K562 (cell line): ENCODE data around the gene COX4I2. TPM values are rescaled to one million over a fixed set of nuclear protein-coding genes. Genes with fewer than 3 reads are reported as not detected.

ENCODE experiments used
- BRD4 ChIP-seq: fragments of 200-600 bp; sonication (generic); IDR thresholded peaks from 2 replicates; pipeline ENCODE4 v1.6.1; 2017; ENCODE audit warnings: inconsistent platforms
- COPS2 ChIP-seq: fragments of 450-650 bp; conservative IDR thresholded peaks from 2 replicates; pipeline ENCODE4 v1.6.1; 2016; ENCODE audit warnings: mild to moderate bottlenecking, moderate library complexity
- CREB5 ChIP-seq: fragments of 250-450 bp; sonication (Bioruptor Pico); IDR thresholded peaks from 2 replicates; pipeline ENCODE4 v1.5.0; 2020; ENCODE audit warnings: mild to moderate bottlenecking
- CREM ChIP-seq: IDR thresholded peaks from 2 replicates; pipeline ENCODE4 v1.6.1; 2014; ENCODE audit warnings: antibody characterized with exemption, low read depth
- DDX20 ChIP-seq: fragments of 450-650 bp; IDR thresholded peaks from 2 replicates; pipeline ENCODE4 v1.6.1; 2016; ENCODE audit warnings: missing genetic modification characterization, low read depth, mild to moderate bottlenecking, missing compliant biosample characterization, moderate library complexity
- ELF4 ChIP-seq: fragments of 450-650 bp; formaldehyde crosslinking; IDR thresholded peaks from 2 replicates; pipeline ENCODE4 v1.4.0; 2022; ENCODE audit warnings: missing genetic modification characterization
- FIP1L1 ChIP-seq: fragments of 200-400 bp; formaldehyde crosslinking; IDR thresholded peaks from 2 replicates; pipeline ENCODE4 v1.6.1; 2018; ENCODE audit warnings: mild to moderate bottlenecking, low read depth, low read length; ENCODE audit not compliant: poor library complexity, severe bottlenecking
- FOXP4 ChIP-seq: sonication (generic); formaldehyde crosslinking; IDR thresholded peaks from 2 replicates; pipeline ENCODE4 v1.8.0; 2022; ENCODE audit warnings: mild to moderate bottlenecking, missing genetic modification reagents, borderline replicate concordance
- HDAC2 ChIP-seq: fragments of 450-650 bp; IDR thresholded peaks from 2 replicates; pipeline ENCODE4 v1.6.1; 2016; ENCODE audit warnings: mild to moderate bottlenecking
- NFATC3 ChIP-seq: fragments of 450-650 bp; IDR thresholded peaks from 2 replicates; pipeline ENCODE4 v1.6.1; 2017; ENCODE audit warnings: mild to moderate bottlenecking
- POLR3G ChIP-seq: IDR thresholded peaks from 2 replicates; pipeline ENCODE4 v1.6.1; 2011; ENCODE audit not compliant: insufficient read length, insufficient replicate concordance; ENCODE audit errors: extremely low read depth
- SMC3 ChIP-seq: conservative IDR thresholded peaks from 2 replicates; pipeline ENCODE4 v1.6.1; 2011; ENCODE audit warnings: low read depth, low read length, improper control_type of control experiment; ENCODE audit not compliant: insufficient read depth
- TBL1XR1 ChIP-seq, 2 experiments: IDR thresholded peaks; 2 replicates each; pipeline ENCODE4 v1.6.1; 2012; ENCODE audit warnings: improper control_type of control experiment in 2 of 2, low read length in 2 of 2, mild to moderate bottlenecking in 1 of 2
- TCF7L2 ChIP-seq: fragments of 150-350 bp; IDR thresholded peaks from 2 replicates; pipeline ENCODE4 v1.6.1; 2016; ENCODE audit warnings: low read depth, mild to moderate bottlenecking, low read length, moderate library complexity
- ZNF197 ChIP-seq: fragments of 200-800 bp; sonication (Bioruptor generic); IDR thresholded peaks from 2 replicates; pipeline ENCODE4 v1.6.1; 2016; ENCODE audit warnings: low read depth, missing genetic modification characterization, missing compliant biosample characterization
- ZNF311 ChIP-seq: fragments of 250-450 bp; sonication (Bioruptor Pico); IDR thresholded peaks from 2 replicates; pipeline ENCODE4 v1.4.0; 2020; ENCODE audit warnings: mild to moderate bottlenecking, moderate library complexity
- polyA plus RNA-seq, 8 experiments: library from polyadenylated mRNA; depleted of rRNA in 4 of 8; stranded (reverse) in 5 of 8; unstranded in 3 of 8; fragments of >200 nt; fragmentation: Nextera tagmentation in 2 of 8; fragmentation: Illumina TruSeq in 1 of 8; extraction: Ambion mirVana in 2 of 8; extraction: Trizol in 1 of 8; gene quantifications; 2 replicates each; pipeline versions ENCODE4 v1.2.1 to v1.2.3, GENCODE V29; 2011 to 2014; ENCODE audit warnings: inconsistent platforms in 1 of 8, missing spikeins in 1 of 8
- total RNA-seq, 7 experiments: library from RNA; depleted of rRNA in 6 of 7; stranded (reverse); fragments of >200 nt in 6 of 7; fragmentation: Illumina TruSeq in 2 of 7; extraction: Trizol in 2 of 7; gene quantifications; 2 replicates each; pipeline versions ENCODE4 v1.2.1 to v1.2.3, GENCODE V29; 2011 to 2021; ENCODE audit warnings: low replicate concordance in 1 of 7
- TF ChIP-seq, protein P1 (sequence below): fragments of 250-450 bp; sonication (Bioruptor Pico); IDR thresholded peaks from 2 replicates; pipeline ENCODE4 v1.5.0; 2021
- TF ChIP-seq, protein P2 (sequence below): sonication (generic); formaldehyde crosslinking; IDR thresholded peaks from 2 replicates; pipeline ENCODE4 v1.8.0; 2023; ENCODE audit warnings: mild to moderate bottlenecking, missing genetic modification reagents
- TF ChIP-seq, protein P3 (sequence below): fragments of 250-450 bp; sonication (Bioruptor Pico); IDR thresholded peaks from 2 replicates; pipeline ENCODE4 v1.4.0; 2020; ENCODE audit warnings: borderline replicate concordance

COX4I2 gene
- total and polyA plus RNA-seq, 9 of the 15 experiments (the other 6 are each of a cell fraction or from before 2014, with no cell fraction given): not detected

GRCh38 chr20:31673943-31674463 lies 36.3 kb downstream of the COX4I2 start (continued):
- TF ChIP-seq FOXP4 (CRISPR knock-in tag) (no peak), HDAC2 (peak; percentile 79), CREB5 (no peak), FIP1L1 (no peak), ELF4 (CRISPR knock-in tag) (no peak), COPS2 (no peak), SMC3 (no peak), TBL1XR1 (IDR thresholded peaks at IDR 0.05; ENCODE audit: low read length in 2 of 2) (peak in 1 of 2 experiments; percentile 59; a peak in 1 of 4 replicates), ZNF311 (CRISPR knock-in tag) (peak; percentile 85), POLR3G (no peak), NFATC3 (no peak), DDX20 (peak; percentile 73; the same call in 1 of the 2 replicates), ZNF197 (CRISPR knock-in tag) (peak; percentile 32; the same call in 1 of the 2 replicates), CREM (peak; percentile 43; the same call in 1 of the 2 replicates), BRD4 (no peak), TCF7L2 (no peak)
- TF ChIP-seq, protein P1, sequence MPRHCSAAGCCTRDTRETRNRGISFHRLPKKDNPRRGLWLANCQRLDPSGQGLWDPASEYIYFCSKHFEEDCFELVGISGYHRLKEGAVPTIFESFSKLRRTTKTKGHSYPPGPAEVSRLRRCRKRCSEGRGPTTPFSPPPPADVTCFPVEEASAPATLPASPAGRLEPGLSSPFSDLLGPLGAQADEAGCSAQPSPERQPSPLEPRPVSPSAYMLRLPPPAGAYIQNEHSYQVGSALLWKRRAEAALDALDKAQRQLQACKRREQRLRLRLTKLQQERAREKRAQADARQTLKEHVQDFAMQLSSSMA (CRISPR knock-in tag): 0 out of 2 replicates have a peak, but pooled peaks have one; percentile 51
- TF ChIP-seq, protein P2, sequence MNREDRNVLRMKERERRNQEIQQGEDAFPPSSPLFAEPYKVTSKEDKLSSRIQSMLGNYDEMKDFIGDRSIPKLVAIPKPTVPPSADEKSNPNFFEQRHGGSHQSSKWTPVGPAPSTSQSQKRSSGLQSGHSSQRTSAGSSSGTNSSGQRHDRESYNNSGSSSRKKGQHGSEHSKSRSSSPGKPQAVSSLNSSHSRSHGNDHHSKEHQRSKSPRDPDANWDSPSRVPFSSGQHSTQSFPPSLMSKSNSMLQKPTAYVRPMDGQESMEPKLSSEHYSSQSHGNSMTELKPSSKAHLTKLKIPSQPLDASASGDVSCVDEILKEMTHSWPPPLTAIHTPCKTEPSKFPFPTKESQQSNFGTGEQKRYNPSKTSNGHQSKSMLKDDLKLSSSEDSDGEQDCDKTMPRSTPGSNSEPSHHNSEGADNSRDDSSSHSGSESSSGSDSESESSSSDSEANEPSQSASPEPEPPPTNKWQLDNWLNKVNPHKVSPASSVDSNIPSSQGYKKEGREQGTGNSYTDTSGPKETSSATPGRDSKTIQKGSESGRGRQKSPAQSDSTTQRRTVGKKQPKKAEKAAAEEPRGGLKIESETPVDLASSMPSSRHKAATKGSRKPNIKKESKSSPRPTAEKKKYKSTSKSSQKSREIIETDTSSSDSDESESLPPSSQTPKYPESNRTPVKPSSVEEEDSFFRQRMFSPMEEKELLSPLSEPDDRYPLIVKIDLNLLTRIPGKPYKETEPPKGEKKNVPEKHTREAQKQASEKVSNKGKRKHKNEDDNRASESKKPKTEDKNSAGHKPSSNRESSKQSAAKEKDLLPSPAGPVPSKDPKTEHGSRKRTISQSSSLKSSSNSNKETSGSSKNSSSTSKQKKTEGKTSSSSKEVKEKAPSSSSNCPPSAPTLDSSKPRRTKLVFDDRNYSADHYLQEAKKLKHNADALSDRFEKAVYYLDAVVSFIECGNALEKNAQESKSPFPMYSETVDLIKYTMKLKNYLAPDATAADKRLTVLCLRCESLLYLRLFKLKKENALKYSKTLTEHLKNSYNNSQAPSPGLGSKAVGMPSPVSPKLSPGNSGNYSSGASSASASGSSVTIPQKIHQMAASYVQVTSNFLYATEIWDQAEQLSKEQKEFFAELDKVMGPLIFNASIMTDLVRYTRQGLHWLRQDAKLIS: no peak
- TF ChIP-seq, protein P3, sequence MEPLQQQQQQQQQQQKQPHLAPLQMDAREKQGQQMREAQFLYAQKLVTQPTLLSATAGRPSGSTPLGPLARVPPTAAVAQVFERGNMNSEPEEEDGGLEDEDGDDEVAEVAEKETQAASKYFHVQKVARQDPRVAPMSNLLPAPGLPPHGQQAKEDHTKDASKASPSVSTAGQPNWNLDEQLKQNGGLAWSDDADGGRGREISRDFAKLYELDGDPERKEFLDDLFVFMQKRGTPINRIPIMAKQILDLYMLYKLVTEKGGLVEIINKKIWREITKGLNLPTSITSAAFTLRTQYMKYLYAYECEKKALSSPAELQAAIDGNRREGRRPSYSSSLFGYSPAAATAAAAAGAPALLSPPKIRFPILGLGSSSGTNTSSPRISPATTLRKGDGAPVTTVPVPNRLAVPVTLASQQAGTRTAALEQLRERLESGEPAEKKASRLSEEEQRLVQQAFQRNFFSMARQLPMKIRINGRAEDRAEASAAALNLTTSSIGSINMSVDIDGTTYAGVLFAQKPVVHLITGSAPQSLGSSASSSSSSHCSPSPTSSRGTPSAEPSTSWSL (CRISPR knock-in tag): no peak
